HG03139 (cell line): ENCODE results near the gene B3GNT3.

Source experiments
- ATAC-seq: cut with Tn5 transposase; IDR thresholded peaks from one replicate; pipeline ENCODE4 v1.9.1; 2021; ENCODE audit not compliant: unreplicated experiment

B3GNT3 gene

GRCh38 chr19:17794731-17795494 lies at the start of gene B3GNT3:
Gene B3GNT3 (plus strand): TSS chr19:17795138. CDS start chr19:17807808, 12,670 bp downstream.
- ATAC-seq = no peak

- ATAC-seq = peak; percentile 66
These were observed 47.5 kb upstream of the B3GNT3 start for GRCh38 chr19:17747205-17748098.

- no peak for ATAC-seq
These were observed 45.9 kb upstream of the B3GNT3 start for GRCh38 chr19:17748884-17749638.

GRCh38 chr19:17749912-17750317 lies 45.0 kb upstream of the B3GNT3 start:
- no peak for ATAC-seq

GRCh38 chr19:17751103-17751911 lies 43.6 kb upstream of the B3GNT3 start, which contains the start of gene FCHO1:
Gene FCHO1 (plus strand): TSS chr19:17751477. CDS start chr19:17755165, 3,688 bp downstream.
- ATAC-seq = no peak

GRCh38 chr19:17751912-17752273 lies 43.0 kb upstream of the B3GNT3 start:
- no peak for ATAC-seq

- ATAC-seq = no peak
These were observed 41.9 kb upstream of the B3GNT3 start for GRCh38 chr19:17752865-17753639.

- ATAC-seq = no peak
These were observed 41.0 kb upstream of the B3GNT3 start for GRCh38 chr19:17753976-17754375.

- no peak for ATAC-seq
These were observed 40.1 kb upstream of the B3GNT3 start for GRCh38 chr19:17754634-17755442.

GRCh38 chr19:17755443-17755890 lies 39.5 kb upstream of the B3GNT3 start:
- ATAC-seq = no peak

GRCh38 chr19:17755977-17756670 lies 38.8 kb upstream of the B3GNT3 start:
- no peak for ATAC-seq

GRCh38 chr19:17757125-17757524 lies 37.8 kb upstream of the B3GNT3 start:
- no peak for ATAC-seq

GRCh38 chr19:17758515-17758914 lies 36.4 kb upstream of the B3GNT3 start:
- ATAC-seq = no peak

- ATAC-seq = no peak
These were observed 33.8 kb upstream of the B3GNT3 start for GRCh38 chr19:17761148-17761547.

GRCh38 chr19:17762505-17763229 lies 32.3 kb upstream of the B3GNT3 start:
- no peak for ATAC-seq

- no peak for ATAC-seq
These were observed 30.6 kb upstream of the B3GNT3 start for GRCh38 chr19:17764348-17764747.

GRCh38 chr19:17765069-17765618 lies 29.8 kb upstream of the B3GNT3 start:
- ATAC-seq = no peak
